ENCODE measurements around the gene CCBE1. TPM values are rescaled to one million over a fixed set of nuclear protein-coding genes. Genes with fewer than 3 reads are reported as not detected.
A peak's percentile ranks its signal among the peaks of the same experiment; 100 is the strongest.

Gene CCBE1
- total and polyA plus RNA-seq, 2 of the 4 experiments (the other 2 are of a cell fraction): 64.8 to 148 TPM

DNA sequence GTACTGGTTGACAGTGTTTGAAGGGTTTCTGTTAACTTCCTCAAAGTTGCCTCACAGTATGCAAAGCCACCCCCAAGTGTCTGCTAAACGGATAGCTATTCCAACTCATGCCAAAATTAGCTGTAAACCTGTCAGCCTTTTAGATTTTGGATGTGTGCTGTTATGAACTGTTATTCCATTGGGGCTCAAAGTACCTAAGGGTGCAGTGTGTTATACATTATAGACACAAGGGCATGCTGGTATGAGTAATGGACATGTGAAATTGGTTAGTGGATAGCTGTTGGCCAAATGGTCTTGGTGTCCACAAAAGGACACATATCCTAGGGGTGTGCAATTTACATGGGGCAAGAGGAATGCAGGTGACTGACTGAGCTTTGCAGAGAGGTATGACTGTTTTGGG is 33.7 kb upstream of the CCBE1 start:
- Histone ChIP-seq H3K4me1 (ENCODE audit: control insufficient read depth, insufficient read depth, low read length) (0 out of 2 replicates have a peak, but pooled peaks cover under 1% of the 10 kb centered on the region), H3K14ac (replicated peaks; ENCODE audit: low read depth, low read length) (no peak overlapping the region), H2AFZ (replicated peaks; ENCODE audit: low read length, poor library complexity) (no peak overlapping the region), H2AK9ac (replicated peaks; ENCODE audit: low read depth, low read length, poor library complexity) (no peak overlapping the region), H3K36me3 (ENCODE audit: control insufficient read depth, insufficient read depth, low read length) (no peaks in the 10 kb centered on the region), H2BK15ac (ENCODE audit: low read depth, low read length) (no peak overlapping the region), H3K27ac (ENCODE audit: insufficient read depth, low read length) (no peak overlapping the region), H2BK5ac (ENCODE audit: low read depth, low read length, poor library complexity, severe bottlenecking) (no peak overlapping the region), H3K9me1 (ENCODE audit: insufficient read depth, low read length) (no peaks in the 10 kb centered on the region), H3K9me3 (ENCODE audit: control insufficient read depth, insufficient read depth, low read length) (no peaks in the 10 kb centered on the region), H3K23ac (ENCODE audit: low read depth, low read length) (no peak overlapping the region), H4K91ac (ENCODE audit: insufficient read depth, low read depth, low read length) (no peak overlapping the region), H3K4me2 (ENCODE audit: low read depth, low read length) (no peak overlapping the region), H2BK20ac (ENCODE audit: low read depth, low read length) (no peak overlapping the region), H3K18ac (ENCODE audit: low read depth, low read length) (no peak overlapping the region), H3K56ac (ENCODE audit: extremely low read depth, insufficient read depth, low read length) (no peak overlapping the region), H4K8ac (ENCODE audit: low read depth in 2 of 2, low read length in 2 of 2) (no peak overlapping the region), H2BK120ac (ENCODE audit: low read depth, low read length) (no peak overlapping the region), H2AK5ac (ENCODE audit: low read depth, low read length) (peak overlapping the region; percentile 15; the same call in 1 of the 2 replicates), H3K4ac (ENCODE audit: low read depth, low read length) (no peak overlapping the region), H4K5ac (ENCODE audit: low read depth, low read length) (no peak overlapping the region), H3K4me3 (ENCODE audit: insufficient read depth, low read depth, low read length) (no peak overlapping the region), H4K20me1 (ENCODE audit: insufficient read depth, low read length) (no peaks in the 10 kb centered on the region), H3K27me3 (ENCODE audit: control insufficient read depth, insufficient read depth, low read length) (no peaks in the 10 kb centered on the region), H3K9ac (ENCODE audit: low read depth, low read length) (no peak overlapping the region), H3K79me1 (ENCODE audit: low read depth in 1 of 2, low read length in 2 of 2) (no peaks in the 10 kb centered on the region)
- BruUV-seq (replicated peaks): no TSS peak
- TF ChIP-seq RCOR1 (IDR thresholded peaks at IDR 0.05; ENCODE audit: insufficient replicate concordance, low read length) (no peak), CEBPB (IDR thresholded peaks at IDR 0.05; ENCODE audit: low read depth, low read length) (no peak), POLR2A (IDR thresholded peaks at IDR 0.05; ENCODE audit: low read depth, low read length) (no peak)
- ChIA-PET POLR2A (ENCODE audit: unreplicated experiment) (interaction anchor here (0.7 kb wide), 1 partner anchor 239 kb away, joined by 5 read pairs; no protein-coding TSS in a partner anchor), CTCF (no interaction called here)
- dilution Hi-C loops (cut with HindIII; ENCODE audit: low sequenced_read_pairs, unreplicated experiment): no loop called here
- DNase-seq (no peak), ATAC-seq (ENCODE audit: low read depth) (no peak)
- intact Hi-C loops (cut with micrococcal nuclease): no loop called here
- no CpG with 5 or more reads among the region's 1 CpG for WGBS, 2 experiments (ENCODE audit: extremely low coverage in 2 of 2, insufficient read length in 1 of 2)
- in situ Hi-C loops (cut with MboI; ENCODE audit: low sequenced_read_pairs): no loop called here

Measured in IMR-90 (cell line).